Endometrial microvascular endothelial cells (primary cell): ENCODE results near the gene CNNM3. TPM values are rescaled to one million over a fixed set of nuclear protein-coding genes. Genes with fewer than 3 reads are reported as not detected.

Experiments
- in situ Hi-C: cut with HindIII; loops from 2 replicates; pipeline ENCODE4 v1.10.0; 2017; ENCODE audit warnings: low sequenced_read_pairs, low pct_unique_long_range_greater_than_20kb; ENCODE audit errors: inconsistent ontology term
- total RNA-seq: library from RNA; depleted of rRNA; stranded (reverse); fragments of >200 nt; gene quantifications from one replicate; pipeline ENCODE4 v1.2.3, GENCODE V29; 2015; ENCODE audit errors: inconsistent ontology term

CNNM3 gene
- total RNA-seq, 1 donor from 2014 or later = 2.5 TPM

GRCh38 chr2:96883306-96883705, 67.2 kb downstream of the CNNM3 start:
- in situ Hi-C loops = no loop called here

Other genes with a start within 250 kb of the CNNM3 start
- gene KANSL3, start 178.0 kb upstream of the CNNM3 start, total RNA-seq = 25.5 TPM
- not detected for gene FER1L5, start 173.5 kb upstream of the CNNM3 start, total RNA-seq
- 23.5 TPM for gene LMAN2L, start 76.2 kb upstream of the CNNM3 start, total RNA-seq
- gene CNNM4, start 55.4 kb upstream of the CNNM3 start, total RNA-seq = 5.8 TPM
- gene ANKRD23, start 27.8 kb downstream of the CNNM3 start, total RNA-seq = 1.1 TPM
- 13.3 TPM for gene ANKRD39, start 41.7 kb downstream of the CNNM3 start, total RNA-seq
- gene SEMA4C, start 53.8 kb downstream of the CNNM3 start, total RNA-seq = 0.28 TPM
- gene FAM178B, start 170.3 kb downstream of the CNNM3 start, total RNA-seq = not detected